ENCODE data around the gene DIP2A.

- TF ChIP-seq CTCF (IDR thresholded peaks at IDR 0.05; ENCODE audit: control extremely low read depth in 1 of 3, insufficient read depth in 1 of 3, low read depth in 1 of 3, low read length in 3 of 3) (no peak), POLR2A (IDR thresholded peaks at IDR 0.05; ENCODE audit: control extremely low read depth in 1 of 2, low read depth in 2 of 2, low read length in 2 of 2) (no peak)
Observed at GRCh38 chr21:46549650-46550049, 91.0 kb downstream of the DIP2A start.
